ENCODE data around the gene KSR2. TPM values are rescaled to one million over a fixed set of nuclear protein-coding genes. Genes with fewer than 3 reads are reported as not detected.

The KSR2 gene
- total RNA-seq, 1 experiment from 2014 or later, result not detected

DNA sequence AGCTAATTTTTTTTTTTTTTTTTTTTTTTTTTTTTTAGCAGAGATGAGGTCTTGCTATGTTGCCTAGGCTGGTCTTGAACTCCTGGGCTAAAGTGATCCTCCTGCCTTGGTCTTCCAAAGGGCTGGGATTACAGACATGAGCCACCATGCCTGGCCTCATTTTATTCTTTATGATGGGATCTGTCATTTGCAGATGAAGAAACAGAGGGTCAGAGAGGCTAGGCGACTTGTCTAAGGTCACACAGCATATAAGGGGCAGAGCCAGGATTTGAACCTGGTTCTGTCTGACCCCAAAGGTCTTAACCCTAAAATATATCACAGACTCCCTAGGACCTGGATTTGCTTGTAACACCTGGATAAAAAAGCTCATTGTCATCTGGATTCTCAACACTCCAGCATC, 282.6 kb downstream of the KSR2 start:
- Histone ChIP-seq H3K9me3 (ENCODE audit: low read depth, low read length, poor library complexity, severe bottlenecking) (no peaks in the 10 kb centered on the region), H3K4me1 (ENCODE audit: insufficient read depth, low read length, poor library complexity, severe bottlenecking) (no peaks in the 10 kb centered on the region), H3K36me3 (ENCODE audit: insufficient read depth, low read length, poor library complexity, severe bottlenecking) (no peaks in the 10 kb centered on the region), H3K27me3 (replicated peaks; ENCODE audit: insufficient read depth, low read depth, low read length, poor library complexity) (peaks cover 5% of the 10 kb centered on the region), H3K27ac (ENCODE audit: low read depth, low read length, poor library complexity, severe bottlenecking) (no peak overlapping the region), H3K4me3 (ENCODE audit: low read depth, low read length, poor library complexity, severe bottlenecking) (no peak overlapping the region)
- BruUV-seq (replicated peaks), result no TSS peak
- CTCF ChIA-PET, result no interaction called here
- TF ChIP-seq, protein P1, sequence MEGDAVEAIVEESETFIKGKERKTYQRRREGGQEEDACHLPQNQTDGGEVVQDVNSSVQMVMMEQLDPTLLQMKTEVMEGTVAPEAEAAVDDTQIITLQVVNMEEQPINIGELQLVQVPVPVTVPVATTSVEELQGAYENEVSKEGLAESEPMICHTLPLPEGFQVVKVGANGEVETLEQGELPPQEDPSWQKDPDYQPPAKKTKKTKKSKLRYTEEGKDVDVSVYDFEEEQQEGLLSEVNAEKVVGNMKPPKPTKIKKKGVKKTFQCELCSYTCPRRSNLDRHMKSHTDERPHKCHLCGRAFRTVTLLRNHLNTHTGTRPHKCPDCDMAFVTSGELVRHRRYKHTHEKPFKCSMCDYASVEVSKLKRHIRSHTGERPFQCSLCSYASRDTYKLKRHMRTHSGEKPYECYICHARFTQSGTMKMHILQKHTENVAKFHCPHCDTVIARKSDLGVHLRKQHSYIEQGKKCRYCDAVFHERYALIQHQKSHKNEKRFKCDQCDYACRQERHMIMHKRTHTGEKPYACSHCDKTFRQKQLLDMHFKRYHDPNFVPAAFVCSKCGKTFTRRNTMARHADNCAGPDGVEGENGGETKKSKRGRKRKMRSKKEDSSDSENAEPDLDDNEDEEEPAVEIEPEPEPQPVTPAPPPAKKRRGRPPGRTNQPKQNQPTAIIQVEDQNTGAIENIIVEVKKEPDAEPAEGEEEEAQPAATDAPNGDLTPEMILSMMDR (conservative IDR thresholded peaks at IDR 0.05; ENCODE audit: low read depth, low read length), result no peak
- no peak for TF ChIP-seq EZH2 (IDR thresholded peaks at IDR 0.05; ENCODE audit: borderline replicate concordance, low read depth, low read length, poor library complexity, severe bottlenecking)
- no peak for DNase-seq (ENCODE audit: low spot score)
- intact Hi-C loops (cut with micrococcal nuclease; ENCODE audit: unreplicated experiment), result no loop called here
- POLR2A ChIA-PET (ENCODE audit: low non-redundant PET), result no interaction called here

DNA sequence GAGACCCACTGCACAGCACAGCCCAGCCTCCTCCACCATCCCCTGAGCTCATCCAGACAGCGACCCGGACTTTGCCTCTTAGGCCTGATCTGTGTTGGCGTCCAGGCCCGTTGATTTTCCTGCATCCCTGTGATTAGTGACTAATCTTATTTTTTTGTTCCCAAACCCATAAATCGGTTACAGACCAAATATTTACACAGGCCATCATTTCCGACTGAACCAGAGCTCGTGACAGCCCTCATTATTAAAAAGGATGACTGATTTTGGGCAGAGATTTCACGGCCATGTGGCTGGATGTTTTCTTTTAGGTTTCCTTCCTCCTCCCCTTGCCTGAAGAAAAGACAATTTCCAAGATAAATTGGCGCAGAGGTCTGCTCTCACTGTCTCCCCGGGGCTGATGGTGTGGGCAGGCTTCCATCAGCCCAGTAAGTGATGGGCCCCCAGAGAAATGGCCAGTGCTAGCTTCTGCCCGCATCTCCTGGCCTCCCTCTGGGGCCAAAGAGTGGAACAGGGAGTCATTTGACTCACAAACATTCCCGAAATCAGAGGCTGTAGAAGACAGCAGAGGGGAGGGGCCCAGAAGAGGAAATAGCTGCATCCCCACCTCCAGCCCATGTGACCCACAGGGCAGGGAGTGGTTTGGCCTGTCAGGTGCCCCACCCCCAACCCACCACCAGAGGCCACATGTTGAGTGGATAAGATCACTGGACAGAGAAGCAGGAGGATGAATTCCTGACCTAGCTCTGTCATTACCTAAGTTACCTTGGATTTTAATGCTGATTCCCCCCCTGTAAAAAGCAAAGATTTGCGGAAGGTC, 283.5 kb downstream of the KSR2 start:
- no peak overlapping the region for H3K27ac ChIP-seq (ENCODE audit: low read depth, low read length, poor library complexity, severe bottlenecking)
- BruUV-seq (replicated peaks), result no TSS peak
- no peaks in the 10 kb centered on the region for H3K4me1 ChIP-seq (ENCODE audit: insufficient read depth, low read length, poor library complexity, severe bottlenecking)
- peaks cover 10% of the 10 kb centered on the region for H3K27me3 ChIP-seq (replicated peaks; ENCODE audit: insufficient read depth, low read depth, low read length, poor library complexity)
- H3K9me3 ChIP-seq (ENCODE audit: low read depth, low read length, poor library complexity, severe bottlenecking), result no peaks in the 10 kb centered on the region
- intact Hi-C loops (cut with micrococcal nuclease; ENCODE audit: unreplicated experiment), result no loop called here
- no peak for TF ChIP-seq EZH2 (IDR thresholded peaks at IDR 0.05; ENCODE audit: borderline replicate concordance, low read depth, low read length, poor library complexity, severe bottlenecking)
- TF ChIP-seq, protein P1 (conservative IDR thresholded peaks at IDR 0.05; ENCODE audit: low read depth, low read length), result no peak
- DNase-seq (ENCODE audit: low spot score), result no peak
- H3K4me3 ChIP-seq (ENCODE audit: low read depth, low read length, poor library complexity, severe bottlenecking), result no peak overlapping the region
- POLR2A ChIA-PET (ENCODE audit: low non-redundant PET), result no interaction called here
- CTCF ChIA-PET, result no interaction called here
- no peaks in the 10 kb centered on the region for H3K36me3 ChIP-seq (ENCODE audit: insufficient read depth, low read length, poor library complexity, severe bottlenecking)

DNA sequence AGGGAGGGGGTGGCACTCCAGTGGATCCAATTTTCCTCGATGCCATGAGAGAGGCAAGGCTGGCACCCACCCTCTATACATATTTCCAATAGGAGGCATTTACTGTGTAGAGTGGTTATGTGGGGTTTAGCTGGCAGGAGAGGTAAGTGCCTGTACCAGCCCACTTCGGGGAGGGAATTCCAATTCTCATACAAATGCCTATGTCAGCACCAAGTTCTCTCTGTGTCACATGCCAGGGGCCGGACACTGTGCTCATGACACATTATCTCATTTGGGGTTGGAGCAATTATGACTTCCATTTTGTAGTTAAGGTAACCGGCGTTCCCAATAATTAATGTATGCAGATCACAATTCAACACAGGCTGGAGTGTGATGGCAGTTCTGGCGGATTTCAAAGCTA, 284.3 kb downstream of the KSR2 start:
- H3K27ac ChIP-seq (ENCODE audit: low read depth, low read length, poor library complexity, severe bottlenecking), result no peak overlapping the region
- no peaks in the 10 kb centered on the region for H3K9me3 ChIP-seq (ENCODE audit: low read depth, low read length, poor library complexity, severe bottlenecking)
- no peak overlapping the region for H3K4me3 ChIP-seq (ENCODE audit: low read depth, low read length, poor library complexity, severe bottlenecking)
- DNase-seq (ENCODE audit: low spot score), result no peak
- H3K36me3 ChIP-seq (ENCODE audit: insufficient read depth, low read length, poor library complexity, severe bottlenecking), result no peaks in the 10 kb centered on the region
- H3K27me3 ChIP-seq (replicated peaks; ENCODE audit: insufficient read depth, low read depth, low read length, poor library complexity), result peaks cover 10% of the 10 kb centered on the region
- TF ChIP-seq, protein P1 (conservative IDR thresholded peaks at IDR 0.05; ENCODE audit: low read depth, low read length), result no peak
- TF ChIP-seq EZH2 (IDR thresholded peaks at IDR 0.05; ENCODE audit: borderline replicate concordance, low read depth, low read length, poor library complexity, severe bottlenecking), result no peak
- ChIA-PET POLR2A (ENCODE audit: low non-redundant PET) (no interaction called here), CTCF (no interaction called here)
- no peaks in the 10 kb centered on the region for H3K4me1 ChIP-seq (ENCODE audit: insufficient read depth, low read length, poor library complexity, severe bottlenecking)
- intact Hi-C loops (cut with micrococcal nuclease; ENCODE audit: unreplicated experiment), result no loop called here
- BruUV-seq (replicated peaks), result no TSS peak

All from A673 (cell line).